Adrenal gland (tissue), 5 donors: ENCODE measurements around the gene SHH.

Experiments
- CTCF ChIP-seq, 6 experiments: fragments of 450-650 bp in 4 of 6; fragments of 200-600 bp in 2 of 6; sonication (generic) in 1 of 6; IDR thresholded peaks; 1 replicate in 5 of 6; 2 replicates in 1 of 6; pipeline versions ENCODE4 v1.5.1 to v1.8.0; 2016 to 2021; ENCODE audit warnings: antibody characterized with exemption in 6 of 6, mild to moderate bottlenecking in 2 of 6, moderate library complexity in 1 of 6
- POLR2A ChIP-seq, 2 donors: fragments of 450-650 bp; IDR thresholded peaks; one replicate each; pipeline ENCODE4 v1.6.1; 2017; ENCODE audit warnings: antibody characterized with exemption in 2 of 2, mild to moderate bottlenecking in 2 of 2, moderate library complexity in 1 of 2
- donor health status: DM: no; HTN: no; CAD: no.

- TF ChIP-seq CTCF (IDR thresholded peaks at IDR 0.05) (no peak), POLR2A (IDR thresholded peaks at IDR 0.05) (no peak)
Measured at GRCh38 chr7:155797262-155798250, 14.7 kb downstream of the SHH start.
